HG03066 (cell line): Measurements from ENCODE around the gene UXS1.

Experiments used
- ATAC-seq: cut with Tn5 transposase; IDR thresholded peaks from one replicate; pipeline ENCODE4 v1.9.1; 2021; ENCODE audit warnings: low read depth; ENCODE audit not compliant: unreplicated experiment

UXS1 gene

GRCh38 chr2:106114166-106114565, 79.9 kb downstream of the UXS1 start:
- no peak for ATAC-seq

GRCh38 chr2:106113361-106113966, 80.6 kb downstream of the UXS1 start:
- ATAC-seq: no peak

GRCh38 chr2:106111882-106112571, 82.1 kb downstream of the UXS1 start:
- ATAC-seq: no peak

- ATAC-seq: no peak
Measured at GRCh38 chr2:106109675-106110424, 84.3 kb downstream of the UXS1 start.

- ATAC-seq: no peak
Measured at GRCh38 chr2:106108791-106109190, 85.3 kb downstream of the UXS1 start.

- ATAC-seq: no peak
Measured at GRCh38 chr2:106108351-106108750, 85.8 kb downstream of the UXS1 start.

- ATAC-seq: peak; percentile 57
Measured at GRCh38 chr2:106107509-106108131, 86.5 kb downstream of the UXS1 start.

- peak; percentile 11 for ATAC-seq
Measured at GRCh38 chr2:106106622-106107508, 87.2 kb downstream of the UXS1 start.

- ATAC-seq: no peak
Measured at GRCh38 chr2:106105151-106105922, 88.8 kb downstream of the UXS1 start.

GRCh38 chr2:106104332-106105062, 89.6 kb downstream of the UXS1 start:
- peak; percentile 45 for ATAC-seq

- no peak for ATAC-seq
Measured at GRCh38 chr2:106099691-106100090, 94.4 kb downstream of the UXS1 start.

- no peak for ATAC-seq
Measured at GRCh38 chr2:106098664-106099063, 95.4 kb downstream of the UXS1 start.

GRCh38 chr2:106098081-106098480, 96.0 kb downstream of the UXS1 start:
- ATAC-seq: no peak

- ATAC-seq: no peak
Measured at GRCh38 chr2:106097038-106098000, 96.8 kb downstream of the UXS1 start.

GRCh38 chr2:106096299-106097037, 97.6 kb downstream of the UXS1 start:
- no peak for ATAC-seq

GRCh38 chr2:106095478-106096298, 98.4 kb downstream of the UXS1 start:
- ATAC-seq: no peak
